EH (cell line): ENCODE results near the gene GREB1.

Experiments used
- DNase-seq: peaks from one replicate; pipeline ENCODE4 v3.0.0-alpha.2; 2015; ENCODE audit warnings: low read depth

GREB1 gene

GRCh38 chr2:11612553-11613215 is 78.8 kb downstream of the GREB1 start:
- no peak for DNase-seq

GRCh38 chr2:11613297-11613696 is 79.5 kb downstream of the GREB1 start:
- no peak for DNase-seq

GRCh38 chr2:11615209-11615608 is 81.4 kb downstream of the GREB1 start:
- no peak for DNase-seq

- no peak for DNase-seq
Observed at GRCh38 chr2:11616097-11616687, 82.3 kb downstream of the GREB1 start.

- DNase-seq = no peak
Observed at GRCh38 chr2:11616851-11617415, 83.1 kb downstream of the GREB1 start.

- DNase-seq = no peak
Observed at GRCh38 chr2:11617527-11617926, 83.7 kb downstream of the GREB1 start.

- DNase-seq = no peak
Observed at GRCh38 chr2:11617984-11618707, 84.3 kb downstream of the GREB1 start.

- no peak for DNase-seq
Observed at GRCh38 chr2:11618708-11619062, 84.8 kb downstream of the GREB1 start.

- DNase-seq = no peak
Observed at GRCh38 chr2:11621410-11621809, 87.6 kb downstream of the GREB1 start.

- DNase-seq = no peak
Observed at GRCh38 chr2:11622611-11623010, 88.8 kb downstream of the GREB1 start.

- DNase-seq = no peak
Observed at GRCh38 chr2:11624893-11625292, 91.0 kb downstream of the GREB1 start.

GRCh38 chr2:11625671-11626070 is 91.8 kb downstream of the GREB1 start:
- no peak for DNase-seq

- DNase-seq = no peak
Observed at GRCh38 chr2:11628675-11629074, 94.8 kb downstream of the GREB1 start.

- DNase-seq = no peak
Observed at GRCh38 chr2:11629215-11629614, 95.4 kb downstream of the GREB1 start.

GRCh38 chr2:11629851-11630250 is 96.0 kb downstream of the GREB1 start:
- DNase-seq = no peak

- no peak for DNase-seq
Observed at GRCh38 chr2:11630855-11631254, 97.0 kb downstream of the GREB1 start.

GRCh38 chr2:11631462-11631861 is 97.6 kb downstream of the GREB1 start:
- no peak for DNase-seq

- DNase-seq = no peak
Observed at GRCh38 chr2:11633923-11634478, 100.2 kb downstream of the GREB1 start.

GRCh38 chr2:11634584-11634983 is 100.7 kb downstream of the GREB1 start:
- DNase-seq = no peak

- no peak for DNase-seq
Observed at GRCh38 chr2:11635141-11635540, 101.3 kb downstream of the GREB1 start.

- no peak for DNase-seq
Observed at GRCh38 chr2:11636593-11637295, 102.9 kb downstream of the GREB1 start.

GRCh38 chr2:11637546-11637945 is 103.7 kb downstream of the GREB1 start:
- no peak for DNase-seq
